OCI-LY1 (cell line): ENCODE results near the gene TRPV6.

ENCODE experiments used
- EZH2 ChIP-seq: fragments of 200-600 bp; sonication (generic), shearing (Covaris generic); IDR thresholded peaks from 2 replicates; pipeline ENCODE4 v1.8.0; 2017; ENCODE audit warnings: borderline replicate concordance, mixed run types, mild to moderate bottlenecking, antibody characterized with exemption, low read length, moderate library complexity, mixed read lengths
- TF ChIP-seq, protein P1 (sequence below): fragments of 200-600 bp; sonication (generic), shearing (Covaris generic); IDR thresholded peaks from 2 replicates; pipeline ENCODE4 v1.5.1; 2017; ENCODE audit warnings: mild to moderate bottlenecking, antibody characterized with exemption, low read length, moderate library complexity, mixed read lengths

DNA sequence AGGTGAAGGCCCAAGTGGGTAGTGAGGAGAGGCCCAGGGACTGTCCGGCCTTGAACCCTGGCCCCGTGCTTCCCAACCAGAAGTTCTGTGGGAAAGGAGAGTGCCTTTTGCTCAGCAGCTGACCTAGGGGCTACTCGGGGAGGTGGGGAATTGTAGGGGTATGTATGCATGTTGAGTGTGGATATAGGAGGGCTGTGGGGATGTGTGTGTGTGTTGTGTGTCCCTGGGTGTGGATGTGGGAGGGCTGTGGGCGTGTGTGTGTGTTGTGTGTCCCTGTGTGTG, 18.5 kb downstream of the TRPV6 start:
- TF ChIP-seq, protein P1, sequence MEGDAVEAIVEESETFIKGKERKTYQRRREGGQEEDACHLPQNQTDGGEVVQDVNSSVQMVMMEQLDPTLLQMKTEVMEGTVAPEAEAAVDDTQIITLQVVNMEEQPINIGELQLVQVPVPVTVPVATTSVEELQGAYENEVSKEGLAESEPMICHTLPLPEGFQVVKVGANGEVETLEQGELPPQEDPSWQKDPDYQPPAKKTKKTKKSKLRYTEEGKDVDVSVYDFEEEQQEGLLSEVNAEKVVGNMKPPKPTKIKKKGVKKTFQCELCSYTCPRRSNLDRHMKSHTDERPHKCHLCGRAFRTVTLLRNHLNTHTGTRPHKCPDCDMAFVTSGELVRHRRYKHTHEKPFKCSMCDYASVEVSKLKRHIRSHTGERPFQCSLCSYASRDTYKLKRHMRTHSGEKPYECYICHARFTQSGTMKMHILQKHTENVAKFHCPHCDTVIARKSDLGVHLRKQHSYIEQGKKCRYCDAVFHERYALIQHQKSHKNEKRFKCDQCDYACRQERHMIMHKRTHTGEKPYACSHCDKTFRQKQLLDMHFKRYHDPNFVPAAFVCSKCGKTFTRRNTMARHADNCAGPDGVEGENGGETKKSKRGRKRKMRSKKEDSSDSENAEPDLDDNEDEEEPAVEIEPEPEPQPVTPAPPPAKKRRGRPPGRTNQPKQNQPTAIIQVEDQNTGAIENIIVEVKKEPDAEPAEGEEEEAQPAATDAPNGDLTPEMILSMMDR, result no peak
- TF ChIP-seq EZH2, result no peak
